AG04449 (cell line): ENCODE results near the gene ABHD16A.
A peak's percentile ranks its signal among the peaks of the same experiment; 100 is the strongest.

Experiments
- CTCF ChIA-PET: fragments of 350-600 bp; formaldehyde crosslinking; extraction: SDS; loops from one replicate; lab custom pipeline; 2021; ENCODE audit warnings: antibody characterized with exemption; lab: Yijun Ruan, JAX
- POLR2A ChIA-PET: fragments of 400-600, 350-600 bp; formaldehyde crosslinking; extraction: SDS; loops from one replicate; lab custom pipeline; 2020; ENCODE audit warnings: antibody characterized with exemption, inconsistent platforms; lab: Yijun Ruan, JAX
- DNase-seq: peaks from one replicate; pipeline ENCODE4 v3.0.0-alpha.2; 2010; ENCODE audit warnings: low read depth, low spot score
- H3K4me3 ChIP-seq: 2 replicates; pipeline ENCODE4 v1.5.1; 2011; ENCODE audit warnings: low read depth, mild to moderate bottlenecking, control low read depth, low read length
- TF ChIP-seq, protein P1 (sequence below): IDR thresholded peaks from one replicate; pipeline ENCODE4 v1.5.1; 2011; ENCODE audit warnings: mild to moderate bottlenecking, moderate library complexity, low read length, control low read depth, inconsistent platforms; ENCODE audit not compliant: insufficient read depth; ENCODE audit errors: missing control alignments

The ABHD16A gene

DNA sequence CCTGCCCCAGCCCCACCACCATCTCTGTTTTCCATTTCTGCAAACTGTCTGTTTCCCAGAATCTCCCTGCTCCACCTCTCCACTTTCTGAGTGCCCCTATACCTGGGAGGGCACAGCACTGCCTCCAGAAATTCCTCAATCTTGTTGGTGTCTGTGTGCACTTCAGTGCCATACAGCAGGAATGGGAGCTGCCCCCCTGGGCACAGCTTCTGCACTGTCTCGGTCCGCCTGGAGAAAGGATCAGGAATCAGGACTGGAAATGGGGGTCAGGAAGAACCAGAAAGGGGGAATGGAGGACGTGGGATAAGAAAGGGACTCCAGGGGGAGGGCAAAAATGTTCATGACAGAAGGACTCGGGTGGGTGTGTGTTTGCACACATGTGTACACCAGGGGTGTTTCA is 30.6 kb upstream of the ABHD16A start:
- no peak for DNase-seq
- POLR2A ChIA-PET = interaction anchor here (0.6 to 6.0 kb wide), 2 partner anchors 93 to 1538 kb away, joined by 3 to 32 read pairs; partner anchors contain the start of genes HSPA1B and RPS18
- TF ChIP-seq, protein P1, sequence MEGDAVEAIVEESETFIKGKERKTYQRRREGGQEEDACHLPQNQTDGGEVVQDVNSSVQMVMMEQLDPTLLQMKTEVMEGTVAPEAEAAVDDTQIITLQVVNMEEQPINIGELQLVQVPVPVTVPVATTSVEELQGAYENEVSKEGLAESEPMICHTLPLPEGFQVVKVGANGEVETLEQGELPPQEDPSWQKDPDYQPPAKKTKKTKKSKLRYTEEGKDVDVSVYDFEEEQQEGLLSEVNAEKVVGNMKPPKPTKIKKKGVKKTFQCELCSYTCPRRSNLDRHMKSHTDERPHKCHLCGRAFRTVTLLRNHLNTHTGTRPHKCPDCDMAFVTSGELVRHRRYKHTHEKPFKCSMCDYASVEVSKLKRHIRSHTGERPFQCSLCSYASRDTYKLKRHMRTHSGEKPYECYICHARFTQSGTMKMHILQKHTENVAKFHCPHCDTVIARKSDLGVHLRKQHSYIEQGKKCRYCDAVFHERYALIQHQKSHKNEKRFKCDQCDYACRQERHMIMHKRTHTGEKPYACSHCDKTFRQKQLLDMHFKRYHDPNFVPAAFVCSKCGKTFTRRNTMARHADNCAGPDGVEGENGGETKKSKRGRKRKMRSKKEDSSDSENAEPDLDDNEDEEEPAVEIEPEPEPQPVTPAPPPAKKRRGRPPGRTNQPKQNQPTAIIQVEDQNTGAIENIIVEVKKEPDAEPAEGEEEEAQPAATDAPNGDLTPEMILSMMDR = no peak
- CTCF ChIA-PET = no interaction called here
- H3K4me3 ChIP-seq = peak overlapping the region; percentile 95

DNA sequence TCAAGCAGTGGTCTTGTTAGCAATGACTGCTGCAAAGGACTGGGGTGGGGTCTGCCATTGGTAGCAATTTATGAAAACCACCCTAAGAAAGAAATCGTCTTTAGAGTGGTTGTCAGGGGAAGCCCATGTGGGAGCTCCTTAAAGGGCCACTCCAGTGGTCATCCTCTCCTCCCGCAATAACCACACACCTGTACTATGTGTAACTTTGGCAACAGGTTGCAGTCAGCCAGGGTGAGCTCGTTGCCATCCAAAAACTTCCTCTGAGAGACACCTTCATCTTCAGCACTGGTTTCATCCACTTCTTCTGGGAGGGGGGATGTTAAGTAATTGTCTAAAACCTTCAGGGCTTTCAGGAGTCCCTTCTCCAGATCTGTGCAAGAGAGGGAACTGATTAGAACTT is 28.9 kb upstream of the ABHD16A start:
- H3K4me3 ChIP-seq = no peak overlapping the region
- TF ChIP-seq, protein P1 = no peak
- CTCF ChIA-PET = interaction anchor here (0.6 kb wide), 1 partner anchor 98 kb away, joined by 3 read pairs; no protein-coding TSS in a partner anchor

DNA sequence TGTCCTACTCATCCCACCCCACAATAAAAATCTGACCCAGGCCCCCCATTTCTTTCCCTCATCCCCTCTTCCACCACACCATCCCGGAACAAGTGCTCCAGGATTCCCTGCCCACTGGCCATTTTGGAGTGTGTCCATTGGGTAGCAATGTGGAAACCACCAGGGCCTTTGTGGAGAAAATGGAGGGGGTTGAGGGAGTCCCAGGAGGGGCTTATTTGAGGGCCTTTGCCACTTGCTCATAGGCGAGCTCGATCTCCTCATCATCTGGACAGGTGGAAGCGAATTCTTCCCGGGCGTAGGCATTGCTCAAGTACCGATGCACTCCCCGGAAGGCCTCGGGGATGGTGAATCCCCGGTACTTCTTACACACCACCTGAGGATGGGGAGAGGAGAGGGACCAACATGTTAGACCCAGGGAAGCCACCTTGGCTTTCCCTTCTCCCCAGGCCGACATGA is 27.5 kb upstream of the ABHD16A start:
- POLR2A ChIA-PET = interaction anchor here (0.6 to 3.9 kb wide), 11 partner anchors 10 to 132 kb away, joined by 3 to 16 read pairs (median 7); partner anchors contain the start of genes ABHD16A, HSPA1A, HSPA1B and HSPA1L
- TF ChIP-seq, protein P1 = no peak
- CTCF ChIA-PET = interaction anchor here (0.8 to 3.9 kb wide), 12 partner anchors 9 to 150 kb away, joined by 3 to 24 read pairs (median 4); partner anchors contain the start of genes HSPA1A, HSPA1L, LSM2 and LY6G5C
- DNase-seq = no peak
- H3K4me3 ChIP-seq = no peak overlapping the region; the same call in 1 of the 2 replicates

More for the DNA sequence above, 28.9 kb upstream of the ABHD16A start:
- POLR2A ChIA-PET = interaction anchor here (0.9 kb wide), 1 partner anchor 96 kb away, joined by 6 read pairs; the partner anchor contains the start of gene HSPA1B
- DNase-seq = no peak

DNA sequence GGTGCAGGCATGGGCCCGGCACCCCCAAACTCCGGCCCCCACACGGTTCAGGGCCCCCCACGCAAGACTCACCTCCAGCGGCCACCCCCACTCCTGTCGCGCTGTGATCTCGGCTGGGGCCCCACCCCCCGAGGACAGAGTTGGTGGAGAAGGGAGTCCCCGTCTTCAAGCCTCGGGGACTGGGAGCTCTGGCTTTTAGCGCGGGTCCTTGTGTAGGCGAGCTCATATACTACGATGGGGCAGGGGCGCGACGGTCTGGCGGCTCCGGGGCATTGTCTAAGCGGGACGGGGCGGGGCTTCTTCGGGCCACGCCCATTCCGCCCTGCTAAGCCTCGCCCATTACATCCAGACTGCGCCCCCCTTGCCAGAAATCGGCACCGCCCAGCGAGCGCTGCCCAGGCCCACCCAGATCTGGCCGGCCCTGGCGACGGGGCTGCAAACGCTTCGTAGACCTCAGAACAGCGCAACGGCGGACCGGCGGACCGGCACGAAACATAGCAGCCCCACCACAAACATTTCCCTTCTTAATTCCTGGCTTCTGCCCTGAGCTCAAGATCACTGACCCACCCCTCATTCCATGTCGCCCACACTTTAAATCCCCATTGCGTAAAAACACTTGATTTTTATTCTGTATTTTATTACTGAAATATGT is 27.0 kb upstream of the ABHD16A start:
- peak overlapping the region; percentile 89 for H3K4me3 ChIP-seq
- TF ChIP-seq, protein P1 = no peak
- ChIA-PET POLR2A (interaction anchor here (0.6 to 3.9 kb wide), 15 partner anchors 8 to 133 kb away, joined by 3 to 16 read pairs (median 6); partner anchors contain the start of genes ABHD16A, HSPA1A, HSPA1B and HSPA1L), CTCF (interaction anchor here (0.8 to 3.9 kb wide), 16 partner anchors 9 to 222 kb away, joined by 3 to 24 read pairs (median 4); partner anchors contain the start of genes HSPA1A, HSPA1L, LSM2 and LY6G6D)
- DNase-seq = no peak

DNA sequence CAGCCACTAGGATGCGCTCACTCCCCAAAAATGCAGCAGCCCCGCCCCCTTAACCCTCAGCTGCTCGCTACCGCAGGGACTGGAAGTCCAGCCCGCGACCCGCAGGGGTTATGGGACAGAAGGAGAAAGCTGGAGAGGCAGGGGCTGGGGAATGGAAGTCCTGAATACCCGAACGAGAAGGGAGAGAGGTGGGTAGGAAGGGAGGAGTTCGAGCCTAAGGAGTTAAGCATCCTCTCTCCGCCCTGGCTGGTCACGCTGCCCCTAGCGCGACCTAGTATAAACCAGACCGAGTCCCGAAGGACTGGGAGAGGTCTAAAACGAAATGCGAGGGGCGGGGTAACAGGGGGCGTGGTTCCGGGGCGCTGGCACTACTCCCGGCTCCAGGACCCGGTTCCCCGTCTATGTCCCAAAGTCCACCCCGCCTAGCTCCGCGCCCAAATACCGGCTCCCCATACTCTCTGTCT is 26.4 kb upstream of the ABHD16A start:
- ChIA-PET POLR2A (interaction anchor here (0.9 to 3.9 kb wide), 14 partner anchors 9 to 133 kb away, joined by 3 to 16 read pairs (median 6); partner anchors contain the start of genes ABHD16A, HSPA1A, HSPA1B and HSPA1L), CTCF (interaction anchor here (0.8 to 3.9 kb wide), 12 partner anchors 9 to 222 kb away, joined by 3 to 24 read pairs (median 5); partner anchors contain the start of genes HSPA1A, HSPA1L, LSM2 and LY6G6D)
- H3K4me3 ChIP-seq = peak overlapping the region; percentile 89
- TF ChIP-seq, protein P1 = peak; percentile 72
- DNase-seq = no peak
